Ishikawa (cell line): ENCODE data around the gene DISP3.

Experiments
- CEBPB ChIP-seq: IDR thresholded peaks from 2 replicates; pipeline ENCODE4 v1.6.1; 2012
- CREB1 ChIP-seq: IDR thresholded peaks from 2 replicates; pipeline ENCODE4 v1.6.1; 2012; ENCODE audit warnings: low read depth
- EGR1 ChIP-seq: IDR thresholded peaks from 2 replicates; pipeline ENCODE4 v1.6.1; 2012
- EP300 ChIP-seq: IDR thresholded peaks from 2 replicates; pipeline ENCODE4 v1.6.1; 2012; ENCODE audit warnings: borderline replicate concordance
- FOXM1 ChIP-seq: IDR thresholded peaks from 2 replicates; pipeline ENCODE4 v1.6.1; 2012; ENCODE audit warnings: low read depth, borderline replicate concordance
- MAX ChIP-seq: IDR thresholded peaks from 2 replicates; pipeline ENCODE4 v1.6.1; 2012
- NFIC ChIP-seq: IDR thresholded peaks from 2 replicates; pipeline ENCODE4 v1.6.1; 2012
- RAD21 ChIP-seq: IDR thresholded peaks from 2 replicates; pipeline ENCODE4 v1.6.1; 2012; ENCODE audit warnings: low read depth
- REST ChIP-seq: IDR thresholded peaks from 2 replicates; pipeline ENCODE4 v1.6.1; 2012; ENCODE audit warnings: low read depth, mild to moderate bottlenecking
- TAF1 ChIP-seq: IDR thresholded peaks from 2 replicates; pipeline ENCODE4 v1.6.1; 2012; ENCODE audit warnings: low read depth, mild to moderate bottlenecking
- TCF12 ChIP-seq: IDR thresholded peaks from 2 replicates; pipeline ENCODE4 v1.6.1; 2012; ENCODE audit warnings: low read depth
- TEAD4 ChIP-seq: IDR thresholded peaks from 2 replicates; pipeline ENCODE4 v1.6.1; 2012
- USF1 ChIP-seq: IDR thresholded peaks from 2 replicates; pipeline ENCODE4 v1.6.1; 2012
- YY1 ChIP-seq: IDR thresholded peaks from 2 replicates; pipeline ENCODE4 v1.6.1; 2012; ENCODE audit warnings: low read depth
- ZBTB7A ChIP-seq: IDR thresholded peaks from 2 replicates; pipeline ENCODE4 v1.6.1; 2012; ENCODE audit warnings: low read depth

DISP3 gene

GRCh38 chr1:11573116-11573692 lies 94.2 kb downstream of the DISP3 start:
- TF ChIP-seq USF1 = no peak
- TF ChIP-seq MAX = no peak

GRCh38 chr1:11575553-11575952 lies 96.6 kb downstream of the DISP3 start:
- TF ChIP-seq CREB1 (no peak), MAX (no peak), USF1 (no peak), NFIC (no peak), TEAD4 (no peak), YY1 (no peak), EP300 (no peak)

- TF ChIP-seq TCF12 = no peak
- no peak for TF ChIP-seq CREB1
- no peak for TF ChIP-seq FOXM1
- no peak for TF ChIP-seq TAF1
- TF ChIP-seq USF1 = no peak
- no peak for TF ChIP-seq CEBPB
- TF ChIP-seq RAD21 = no peak
- TF ChIP-seq TEAD4 = no peak
- TF ChIP-seq MAX = no peak
- no peak for TF ChIP-seq YY1
- no peak for TF ChIP-seq REST
Observed at GRCh38 chr1:11576109-11576875, 97.3 kb downstream of the DISP3 start.

GRCh38 chr1:11578004-11578403 lies 99.0 kb downstream of the DISP3 start:
- TF ChIP-seq MAX (no peak), ZBTB7A (no peak), RAD21 (no peak), YY1 (no peak), EP300 (no peak), TCF12 (no peak), FOXM1 (no peak), EGR1 (no peak)

GRCh38 chr1:11579506-11579905 lies 100.6 kb downstream of the DISP3 start:
- TF ChIP-seq RAD21 (no peak), EP300 (no peak), NFIC (no peak), EGR1 (no peak), TEAD4 (no peak), MAX (no peak), CREB1 (no peak), CEBPB (no peak), TAF1 (no peak), TCF12 (no peak), FOXM1 (no peak), ZBTB7A (no peak), REST (no peak), USF1 (no peak)
